OCI-LY1 (cell line): ENCODE results near the gene SOX13.

Experiments
- H2AFZ ChIP-seq: fragments of 200-600 bp; sonication (generic), shearing (Covaris generic); 2 replicates; pipeline ENCODE4 v1.6.0; 2014; ENCODE audit warnings: antibody characterized with exemption, mild to moderate bottlenecking, low read length
- H3F3A ChIP-seq: fragments of 200-600 bp; sonication (generic), shearing (Covaris generic); 2 replicates; pipeline ENCODE4 v1.6.0; 2014; ENCODE audit warnings: mild to moderate bottlenecking, antibody characterized with exemption, low read length, moderate library complexity; ENCODE audit not compliant: insufficient read depth
- H3K27ac ChIP-seq: fragments of 200-600 bp; sonication (generic); 2 replicates; pipeline ENCODE4 v1.5.1; 2014; ENCODE audit warnings: low read length, mixed run types, mild to moderate bottlenecking, low read depth; ENCODE audit not compliant: poor library complexity, severe bottlenecking
- H3K27me3 ChIP-seq: fragments of 200-600 bp; sonication (generic); 2 replicates; pipeline ENCODE4 v1.6.0; 2014; ENCODE audit warnings: antibody characterized with exemption, mild to moderate bottlenecking, low read length, moderate library complexity; ENCODE audit not compliant: insufficient read depth
- H3K36me3 ChIP-seq: fragments of 200-600 bp; sonication (generic); 2 replicates; pipeline ENCODE4 v1.6.1; 2014; ENCODE audit warnings: mild to moderate bottlenecking, antibody characterized with exemption, low read length, moderate library complexity, mixed read lengths; ENCODE audit not compliant: insufficient read depth
- H3K4me1 ChIP-seq: fragments of 200-600 bp; sonication (generic); 2 replicates; pipeline ENCODE4 v1.5.1; 2014; ENCODE audit warnings: mild to moderate bottlenecking, low read length, moderate library complexity; ENCODE audit not compliant: insufficient read depth, severe bottlenecking
- H3K4me2 ChIP-seq: fragments of 200-600 bp; sonication (generic), shearing (Covaris generic); 2 replicates; pipeline ENCODE4 v1.6.1; 2014; ENCODE audit warnings: low read length
- H3K4me3 ChIP-seq: fragments of 200-600 bp; sonication (generic); 2 replicates; pipeline ENCODE4 v1.5.1; 2014; ENCODE audit warnings: low read length, low read depth, mild to moderate bottlenecking, mixed read lengths; ENCODE audit not compliant: poor library complexity, severe bottlenecking
- H3K79me2 ChIP-seq: fragments of 200-600 bp; shearing (Covaris generic); 2 replicates; pipeline ENCODE4 v1.6.1; 2016; ENCODE audit warnings: mixed run types, low read length, mixed read lengths; ENCODE audit not compliant: insufficient read depth
- H3K9ac ChIP-seq: fragments of 200-600 bp; sonication (generic), shearing (Covaris generic); 2 replicates; pipeline ENCODE4 v1.6.1; 2014; ENCODE audit warnings: mild to moderate bottlenecking, low read length, mixed read lengths
- H3K9me2 ChIP-seq: fragments of 200-600 bp; sonication (generic), shearing (Covaris generic); 2 replicates; pipeline ENCODE4 v1.6.1; 2014; ENCODE audit warnings: low read depth, mild to moderate bottlenecking, low read length, mixed read lengths
- H3K9me3 ChIP-seq: fragments of 200-600 bp; shearing (Covaris generic); 2 replicates; pipeline ENCODE4 v1.6.1; 2014; ENCODE audit warnings: low read length, mixed read lengths
- H4K20me1 ChIP-seq: fragments of 200-600 bp; sonication (generic), shearing (Covaris generic); 2 replicates; pipeline ENCODE4 v1.6.0; 2016; ENCODE audit warnings: mild to moderate bottlenecking, low read length; ENCODE audit not compliant: insufficient read depth
- EZH2 ChIP-seq: fragments of 200-600 bp; sonication (generic), shearing (Covaris generic); IDR thresholded peaks from 2 replicates; pipeline ENCODE4 v1.8.0; 2017; ENCODE audit warnings: borderline replicate concordance, mixed run types, mild to moderate bottlenecking, antibody characterized with exemption, low read length, moderate library complexity, mixed read lengths
- TF ChIP-seq, protein P1 (sequence below): fragments of 200-600 bp; sonication (generic), shearing (Covaris generic); IDR thresholded peaks from 2 replicates; pipeline ENCODE4 v1.5.1; 2017; ENCODE audit warnings: mild to moderate bottlenecking, antibody characterized with exemption, low read length, moderate library complexity, mixed read lengths

Gene SOX13

DNA sequence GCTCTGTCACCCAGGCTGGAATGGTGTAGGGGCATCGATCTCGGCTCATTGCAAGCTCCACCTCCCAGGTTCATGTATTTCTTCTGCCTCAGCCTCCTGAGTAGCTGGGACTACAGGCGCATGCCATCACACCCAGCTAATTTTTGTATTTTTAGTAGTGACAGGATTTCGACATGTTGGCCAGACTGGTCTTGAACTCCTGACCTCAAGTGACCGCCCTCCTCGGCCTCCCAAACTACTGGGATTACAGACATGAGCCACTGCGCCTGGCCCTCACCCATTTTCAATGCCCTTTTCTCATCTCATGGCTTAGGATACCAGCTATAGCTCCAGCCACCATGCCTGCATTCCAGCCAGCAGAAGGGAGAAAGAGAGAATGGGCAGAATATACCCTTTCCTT lies 12.9 kb upstream of the SOX13 start:
- no peaks in the 10 kb centered on the region for H3K79me2 ChIP-seq
- H3K4me1 ChIP-seq = no peaks in the 10 kb centered on the region
- no peaks in the 10 kb centered on the region for H3F3A ChIP-seq
- H3K27ac ChIP-seq = no peak overlapping the region
- H3K9me2 ChIP-seq = no peaks in the 10 kb centered on the region
- no peak overlapping the region for H3K4me3 ChIP-seq
- no peak overlapping the region for H3K9ac ChIP-seq
- H3K4me2 ChIP-seq = no peak overlapping the region
- no peaks in the 10 kb centered on the region for H3K9me3 ChIP-seq
- no peak for TF ChIP-seq EZH2
- TF ChIP-seq, protein P1, sequence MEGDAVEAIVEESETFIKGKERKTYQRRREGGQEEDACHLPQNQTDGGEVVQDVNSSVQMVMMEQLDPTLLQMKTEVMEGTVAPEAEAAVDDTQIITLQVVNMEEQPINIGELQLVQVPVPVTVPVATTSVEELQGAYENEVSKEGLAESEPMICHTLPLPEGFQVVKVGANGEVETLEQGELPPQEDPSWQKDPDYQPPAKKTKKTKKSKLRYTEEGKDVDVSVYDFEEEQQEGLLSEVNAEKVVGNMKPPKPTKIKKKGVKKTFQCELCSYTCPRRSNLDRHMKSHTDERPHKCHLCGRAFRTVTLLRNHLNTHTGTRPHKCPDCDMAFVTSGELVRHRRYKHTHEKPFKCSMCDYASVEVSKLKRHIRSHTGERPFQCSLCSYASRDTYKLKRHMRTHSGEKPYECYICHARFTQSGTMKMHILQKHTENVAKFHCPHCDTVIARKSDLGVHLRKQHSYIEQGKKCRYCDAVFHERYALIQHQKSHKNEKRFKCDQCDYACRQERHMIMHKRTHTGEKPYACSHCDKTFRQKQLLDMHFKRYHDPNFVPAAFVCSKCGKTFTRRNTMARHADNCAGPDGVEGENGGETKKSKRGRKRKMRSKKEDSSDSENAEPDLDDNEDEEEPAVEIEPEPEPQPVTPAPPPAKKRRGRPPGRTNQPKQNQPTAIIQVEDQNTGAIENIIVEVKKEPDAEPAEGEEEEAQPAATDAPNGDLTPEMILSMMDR = no peak
- no peaks in the 10 kb centered on the region for H4K20me1 ChIP-seq
- H3K36me3 ChIP-seq = no peaks in the 10 kb centered on the region
- H3K27me3 ChIP-seq = no peaks in the 10 kb centered on the region
- H2AFZ ChIP-seq = no peak overlapping the region

DNA sequence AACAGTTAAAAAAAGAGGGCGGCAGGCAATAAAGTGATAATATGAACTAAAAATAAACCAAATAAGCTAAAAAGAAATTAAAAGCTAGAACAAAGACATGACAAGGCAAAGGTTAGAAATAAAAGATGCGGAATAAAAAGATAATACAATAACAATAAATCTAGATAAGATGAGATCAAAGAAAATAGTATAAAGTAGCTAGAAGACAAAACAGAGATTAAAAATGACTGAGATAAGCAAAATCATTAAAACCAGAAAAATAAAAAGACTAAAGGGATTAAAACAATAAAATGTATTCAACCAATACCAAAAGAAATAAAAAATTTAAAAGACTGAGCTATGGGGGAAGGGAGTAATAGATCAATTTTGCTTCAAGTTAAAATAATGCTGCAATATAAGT lies 10.8 kb upstream of the SOX13 start:
- no peak for TF ChIP-seq EZH2
- TF ChIP-seq, protein P1 = no peak
- H3K4me1 ChIP-seq = no peaks in the 10 kb centered on the region
- no peak overlapping the region for H2AFZ ChIP-seq

DNA sequence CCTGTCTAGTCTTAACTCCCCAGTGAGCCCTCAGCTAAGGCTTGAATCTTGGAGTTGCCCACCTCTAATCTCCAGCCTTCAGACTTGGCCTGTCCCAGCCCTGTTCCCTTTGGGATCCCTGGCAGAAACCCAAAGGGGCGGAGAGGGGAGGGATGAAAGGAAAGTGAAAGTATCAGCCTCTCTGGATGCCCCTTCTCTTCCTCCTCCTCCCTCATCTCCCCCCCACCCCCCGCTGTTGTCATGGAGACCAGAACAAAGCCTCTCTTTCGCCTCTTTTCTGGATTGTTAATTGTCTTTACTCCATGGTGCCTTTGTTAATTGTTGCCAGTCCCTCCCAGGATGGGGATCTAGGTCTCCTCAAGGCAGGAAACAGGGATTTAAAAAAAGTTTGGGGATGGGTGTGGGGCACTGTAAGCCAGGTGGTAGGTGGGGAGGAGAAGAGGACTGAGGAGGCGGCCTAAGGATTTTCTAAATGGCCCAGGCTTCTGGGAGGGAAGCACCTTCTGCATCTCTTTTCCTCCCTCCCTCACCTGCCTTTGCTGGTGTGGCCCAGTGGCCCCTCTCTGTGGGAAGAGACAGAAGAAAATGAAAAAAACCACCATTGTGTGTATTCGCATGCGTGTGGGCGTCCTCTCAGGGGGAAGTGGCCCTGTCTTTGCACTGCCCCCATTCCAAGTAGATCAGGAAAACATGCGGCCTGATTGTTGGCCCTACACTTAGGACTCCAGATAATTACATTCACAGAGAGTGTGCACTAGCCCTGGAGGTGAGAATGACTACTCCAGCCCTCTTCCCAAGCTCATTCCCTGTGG lies 7.5 kb upstream of the SOX13 start:
- H3K79me2 ChIP-seq = no peaks in the 10 kb centered on the region
- H3K36me3 ChIP-seq = no peaks in the 10 kb centered on the region; the same call in 1 of the 2 replicates
- no peak overlapping the region for H3K4me3 ChIP-seq
- H3K4me1 ChIP-seq = no peaks in the 10 kb centered on the region
- H3K9me2 ChIP-seq = no peaks in the 10 kb centered on the region
- no peak for TF ChIP-seq EZH2
- TF ChIP-seq, protein P1 = no peak
- H3K27me3 ChIP-seq = no peaks in the 10 kb centered on the region
- no peak overlapping the region for H3K4me2 ChIP-seq
- H3K27ac ChIP-seq = no peak overlapping the region
- no peaks in the 10 kb centered on the region for H3K9me3 ChIP-seq
- no peaks in the 10 kb centered on the region for H3F3A ChIP-seq
- H2AFZ ChIP-seq = no peak overlapping the region
- H4K20me1 ChIP-seq = no peaks in the 10 kb centered on the region
- no peak overlapping the region for H3K9ac ChIP-seq

More for the DNA sequence above, 10.8 kb upstream of the SOX13 start:
- H3K27ac ChIP-seq = no peak overlapping the region
- no peaks in the 10 kb centered on the region for H3K79me2 ChIP-seq
- no peaks in the 10 kb centered on the region for H3K9me2 ChIP-seq
- no peaks in the 10 kb centered on the region for H3K27me3 ChIP-seq
- no peak overlapping the region for H3K9ac ChIP-seq
- no peak overlapping the region for H3K4me2 ChIP-seq
- no peaks in the 10 kb centered on the region for H4K20me1 ChIP-seq
- no peaks in the 10 kb centered on the region for H3K9me3 ChIP-seq
- no peak overlapping the region for H3K4me3 ChIP-seq
- no peaks in the 10 kb centered on the region for H3F3A ChIP-seq
- H3K36me3 ChIP-seq = no peaks in the 10 kb centered on the region
